SK-N-SH (cell line): ENCODE results near the gene KRT36. TPM values are rescaled to one million over a fixed set of nuclear protein-coding genes. Genes with fewer than 3 reads are reported as not detected.

Source experiments
- CTCF ChIA-PET: fragments of 300-600, 350-600 bp; formaldehyde crosslinking; extraction: SDS; loops from one replicate; lab custom pipeline; 2021; lab: Yijun Ruan, JAX
- POLR2A ChIA-PET: fragments of 350-600 bp; sonication (Branson Sonifier 250); formaldehyde crosslinking; extraction: SDS; loops from one replicate; lab custom pipeline; 2020; ENCODE audit warnings: antibody characterized with exemption, inconsistent platforms; lab: Yijun Ruan, JAX
- DNase-seq: peaks from one replicate; pipeline ENCODE4 v3.0.0; 2012
- H2AFZ ChIP-seq: fragments of 200-600 bp; sonication (generic); 2 replicates; pipeline ENCODE4 v1.8.1; 2016; ENCODE audit warnings: antibody characterized with exemption, mild to moderate bottlenecking, low read depth
- H3F3A ChIP-seq: fragments of 200-600 bp; sonication (generic); replicated peaks from 2 replicates; pipeline ENCODE3; 2016; ENCODE audit warnings: antibody characterized with exemption, mild to moderate bottlenecking; ENCODE audit not compliant: insufficient read depth
- H3K27ac ChIP-seq, 2 experiments: fragments of 200-500 bp in 1 of 2; fragments of 200-600 bp in 1 of 2; sonication (Bioruptor generic) in 1 of 2; sonication (generic), shearing (Covaris generic) in 1 of 2; 2 replicates each; pipeline versions ENCODE4 v1.5.1 to v1.6.1; 2014 to 2016; ENCODE audit warnings: low read depth in 2 of 2, inconsistent platforms in 1 of 2, low read length in 1 of 2, mild to moderate bottlenecking in 1 of 2, mixed read lengths in 1 of 2
- H3K27me3 ChIP-seq: fragments of 200-600 bp; sonication (generic), shearing (Covaris generic); 2 replicates; pipeline ENCODE4 v1.6.1; 2016; ENCODE audit warnings: mixed run types; ENCODE audit not compliant: insufficient read depth
- H3K36me3 ChIP-seq, 2 experiments: fragments of 200-500 bp in 1 of 2; fragments of 200-600 bp in 1 of 2; sonication (Bioruptor generic) in 1 of 2; sonication (generic) in 1 of 2; replicated peaks in 1 of 2; 2 replicates each; pipeline versions ENCODE3 to v1.5.1; 2014 to 2016; ENCODE audit warnings: low read length in 1 of 2, mild to moderate bottlenecking in 1 of 2; ENCODE audit not compliant: insufficient read depth in 2 of 2, control insufficient read depth in 1 of 2
- H3K4me1 ChIP-seq, 2 experiments: fragments of 200-500 bp in 1 of 2; fragments of 200-600 bp in 1 of 2; sonication (Bioruptor generic) in 1 of 2; sonication (generic), shearing (Covaris generic) in 1 of 2; 2 replicates each; pipeline versions ENCODE4 v1.5.1 to v1.6.1; 2014 to 2016; ENCODE audit warnings: low read depth in 1 of 2, low read length in 1 of 2, mixed run types in 1 of 2; ENCODE audit not compliant: insufficient read depth in 2 of 2, control insufficient read depth in 1 of 2
- H3K4me2 ChIP-seq: fragments of 200-600 bp; sonication (generic), shearing (Covaris generic); 2 replicates; pipeline ENCODE4 v1.6.1; 2017; ENCODE audit warnings: mixed run types
- H3K4me3 ChIP-seq, 2 experiments: fragments of 200-500 bp in 1 of 2; fragments of 200-600 bp in 1 of 2; sonication (Bioruptor generic) in 1 of 2; sonication (generic), shearing (Covaris generic) in 1 of 2; 2 replicates each; pipeline versions ENCODE4 v1.5.1 to v1.8.1; 2014 to 2016; ENCODE audit warnings: low read depth in 2 of 2, inconsistent platforms in 1 of 2, low read length in 1 of 2, mild to moderate bottlenecking in 1 of 2, mixed read lengths in 1 of 2, moderate library complexity in 1 of 2
- H3K79me2 ChIP-seq: fragments of 200-600 bp; sonication (generic); 2 replicates; pipeline ENCODE4 v1.8.1; 2017; ENCODE audit warnings: mild to moderate bottlenecking; ENCODE audit not compliant: insufficient read depth
- H3K9ac ChIP-seq: fragments of 200-600 bp; sonication (generic); 2 replicates; pipeline ENCODE4 v1.6.1; 2017; ENCODE audit warnings: mixed run types
- H3K9me2 ChIP-seq: fragments of 200-600 bp; sonication (generic); 2 replicates; pipeline ENCODE4 v1.6.1; 2017; ENCODE audit warnings: mixed run types
- H3K9me3 ChIP-seq: fragments of 200-600 bp; sonication (generic); 2 replicates; pipeline ENCODE4 v1.6.1; 2017; ENCODE audit warnings: mixed run types, mild to moderate bottlenecking, moderate library complexity
- H4K20me1 ChIP-seq: fragments of 200-600 bp; sonication (generic); 2 replicates; pipeline ENCODE4 v1.6.1; 2017; ENCODE audit warnings: mild to moderate bottlenecking, mixed run types; ENCODE audit not compliant: insufficient read depth
- CHD2 ChIP-seq: fragments of 150-350 bp; IDR thresholded peaks from 2 replicates; pipeline ENCODE4 v1.6.1; 2018; ENCODE audit warnings: low read length; ENCODE audit not compliant: partially characterized antibody
- EP300 ChIP-seq, 2 experiments: IDR thresholded peaks; 2 replicates each; pipeline versions ENCODE4 v1.4.0 to v1.6.1; 2012; ENCODE audit warnings: borderline replicate concordance in 1 of 2, low read depth in 1 of 2, low read length in 1 of 2
- FOXJ3 ChIP-seq: sonication (generic); formaldehyde crosslinking; IDR thresholded peaks from 2 replicates; pipeline ENCODE4 v1.5.1; 2020; ENCODE audit warnings: mild to moderate bottlenecking, missing genetic modification reagents
- FOXM1 ChIP-seq: IDR thresholded peaks from 2 replicates; pipeline ENCODE4 v1.4.0; 2012; ENCODE audit warnings: low read depth, mild to moderate bottlenecking
- MXI1 ChIP-seq: IDR thresholded peaks from 2 replicates; pipeline ENCODE4 v1.6.1; 2012; ENCODE audit warnings: mild to moderate bottlenecking, low read depth, low read length, improper control_type of control experiment
- NRF1 ChIP-seq: IDR thresholded peaks from 2 replicates; pipeline ENCODE4 v1.6.1; 2012; ENCODE audit warnings: low read depth, mild to moderate bottlenecking, low read length
- POLR2AphosphoS5 ChIP-seq: IDR thresholded peaks from 2 replicates; pipeline ENCODE4 v1.6.1; 2012; ENCODE audit warnings: low read depth, low read length
- RXRA ChIP-seq: IDR thresholded peaks from 2 replicates; pipeline ENCODE4 v1.4.0; 2012; ENCODE audit warnings: low read depth, mild to moderate bottlenecking, borderline replicate concordance
- SIN3A ChIP-seq: IDR thresholded peaks from 2 replicates; pipeline ENCODE4 v1.6.1; 2012; ENCODE audit warnings: low read depth, mild to moderate bottlenecking, low read length, moderate library complexity, borderline replicate concordance
- TEAD4 ChIP-seq: IDR thresholded peaks from 2 replicates; pipeline ENCODE4 v1.4.0; 2012; ENCODE audit warnings: mild to moderate bottlenecking, borderline replicate concordance; ENCODE audit not compliant: insufficient read depth
- YY1 ChIP-seq: IDR thresholded peaks from 2 replicates; pipeline ENCODE4 v1.4.0; 2012; ENCODE audit warnings: low read depth, mild to moderate bottlenecking
- WGBS: methylation state at CpG from one replicate; pipeline ENCODE4 v1.1.6; 2017; ENCODE audit warnings: low lambda C conversion rate; 5-methylcytosine and 5-hydroxymethylcytosine counted together
- polyA plus RNA-seq, 3 experiments: library from polyadenylated mRNA; depleted of rRNA; stranded (reverse); fragments of >200 nt; gene quantifications; 2 replicates each; pipeline ENCODE4 v1.2.3, GENCODE V29; 2012
- TF ChIP-seq, protein P1 (sequence below): fragments of 150-350 bp; IDR thresholded peaks from 2 replicates; pipeline ENCODE4 v1.6.1; 2016; ENCODE audit warnings: mild to moderate bottlenecking, low read depth, low read length
- TF ChIP-seq, protein P2 (sequence below): IDR thresholded peaks from 2 replicates; pipeline ENCODE4 v1.6.1; 2012; ENCODE audit warnings: mild to moderate bottlenecking, low read depth, low read length, moderate library complexity
- TF ChIP-seq, protein P3 (sequence below): IDR thresholded peaks from 2 replicates; pipeline ENCODE4 v1.4.0; 2012; ENCODE audit warnings: low read depth, borderline replicate concordance

Gene KRT36
- polyA plus RNA-seq, 1 of the 3 experiments (the other 2 are of a cell fraction): not detected

DNA sequence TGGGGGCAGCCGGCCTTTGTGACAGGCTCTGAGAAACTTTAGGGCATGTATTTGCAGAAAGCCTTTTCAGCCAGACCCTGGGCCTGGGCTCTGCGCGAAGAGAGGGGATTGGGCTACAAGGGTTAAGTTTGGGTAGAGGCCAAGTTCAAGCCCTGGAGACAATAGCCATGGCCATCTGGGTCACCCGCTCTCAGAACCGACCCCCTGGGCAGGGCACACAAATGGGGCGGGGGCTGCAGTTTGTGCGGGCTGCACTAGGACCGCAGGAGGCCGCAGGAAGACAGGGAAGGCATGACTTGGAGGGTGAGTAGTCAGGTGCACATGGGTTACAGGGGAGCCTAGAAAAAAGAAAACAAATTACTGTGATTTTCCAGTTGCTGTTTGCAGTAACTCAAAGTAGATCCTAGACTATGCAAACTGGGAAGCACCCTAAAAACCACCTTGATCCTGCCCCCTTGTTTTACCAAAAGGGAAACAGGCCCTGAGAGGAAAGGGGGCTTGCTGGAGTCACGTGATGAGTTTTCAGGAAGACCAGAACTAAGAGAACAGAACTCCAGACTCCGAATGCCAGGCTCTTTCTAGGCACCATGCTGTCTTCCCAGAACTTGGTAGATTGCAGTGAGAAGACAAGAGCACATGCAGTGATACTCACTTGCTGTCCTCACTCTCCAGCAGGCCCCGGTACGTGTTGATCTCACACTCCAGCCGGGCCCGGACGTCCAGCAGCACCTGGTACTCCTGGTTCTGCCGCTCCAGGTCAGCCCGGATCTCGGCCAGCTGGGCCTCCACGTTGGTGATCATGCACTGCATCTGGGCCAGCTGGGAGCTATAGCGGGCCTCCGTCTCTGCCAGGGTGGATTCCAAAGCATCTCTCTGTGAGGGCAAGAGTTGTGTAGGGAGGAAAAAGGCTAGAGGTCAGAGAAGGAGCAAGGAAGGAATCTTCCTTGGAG is 12.6 kb downstream of the KRT36 start:
- no peaks in the 10 kb centered on the region for H3K79me2 ChIP-seq
- no peak overlapping the region for H3K9ac ChIP-seq
- 74% methylated on average over 19 of the region's 22 CpGs for WGBS
- no peak overlapping the region for H2AFZ ChIP-seq
- no peak overlapping the region for H3K27ac ChIP-seq
- no peaks in the 10 kb centered on the region for H3K27me3 ChIP-seq
- TF ChIP-seq FOXJ3 (no peak), YY1 (no peak), FOXM1 (no peak), POLR2AphosphoS5 (no peak), RXRA (no peak), TEAD4 (no peak), CHD2 (no peak), NRF1 (no peak), MXI1 (no peak), SIN3A (no peak), EP300 (IDR thresholded peaks at IDR 0.05; ENCODE audit: borderline replicate concordance in 1 of 2, low read depth in 1 of 2, low read length in 1 of 2) (no peak)
- TF ChIP-seq, protein P1, sequence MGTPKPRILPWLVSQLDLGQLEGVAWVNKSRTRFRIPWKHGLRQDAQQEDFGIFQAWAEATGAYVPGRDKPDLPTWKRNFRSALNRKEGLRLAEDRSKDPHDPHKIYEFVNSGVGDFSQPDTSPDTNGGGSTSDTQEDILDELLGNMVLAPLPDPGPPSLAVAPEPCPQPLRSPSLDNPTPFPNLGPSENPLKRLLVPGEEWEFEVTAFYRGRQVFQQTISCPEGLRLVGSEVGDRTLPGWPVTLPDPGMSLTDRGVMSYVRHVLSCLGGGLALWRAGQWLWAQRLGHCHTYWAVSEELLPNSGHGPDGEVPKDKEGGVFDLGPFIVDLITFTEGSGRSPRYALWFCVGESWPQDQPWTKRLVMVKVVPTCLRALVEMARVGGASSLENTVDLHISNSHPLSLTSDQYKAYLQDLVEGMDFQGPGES: no peak
- TF ChIP-seq, protein P2, sequence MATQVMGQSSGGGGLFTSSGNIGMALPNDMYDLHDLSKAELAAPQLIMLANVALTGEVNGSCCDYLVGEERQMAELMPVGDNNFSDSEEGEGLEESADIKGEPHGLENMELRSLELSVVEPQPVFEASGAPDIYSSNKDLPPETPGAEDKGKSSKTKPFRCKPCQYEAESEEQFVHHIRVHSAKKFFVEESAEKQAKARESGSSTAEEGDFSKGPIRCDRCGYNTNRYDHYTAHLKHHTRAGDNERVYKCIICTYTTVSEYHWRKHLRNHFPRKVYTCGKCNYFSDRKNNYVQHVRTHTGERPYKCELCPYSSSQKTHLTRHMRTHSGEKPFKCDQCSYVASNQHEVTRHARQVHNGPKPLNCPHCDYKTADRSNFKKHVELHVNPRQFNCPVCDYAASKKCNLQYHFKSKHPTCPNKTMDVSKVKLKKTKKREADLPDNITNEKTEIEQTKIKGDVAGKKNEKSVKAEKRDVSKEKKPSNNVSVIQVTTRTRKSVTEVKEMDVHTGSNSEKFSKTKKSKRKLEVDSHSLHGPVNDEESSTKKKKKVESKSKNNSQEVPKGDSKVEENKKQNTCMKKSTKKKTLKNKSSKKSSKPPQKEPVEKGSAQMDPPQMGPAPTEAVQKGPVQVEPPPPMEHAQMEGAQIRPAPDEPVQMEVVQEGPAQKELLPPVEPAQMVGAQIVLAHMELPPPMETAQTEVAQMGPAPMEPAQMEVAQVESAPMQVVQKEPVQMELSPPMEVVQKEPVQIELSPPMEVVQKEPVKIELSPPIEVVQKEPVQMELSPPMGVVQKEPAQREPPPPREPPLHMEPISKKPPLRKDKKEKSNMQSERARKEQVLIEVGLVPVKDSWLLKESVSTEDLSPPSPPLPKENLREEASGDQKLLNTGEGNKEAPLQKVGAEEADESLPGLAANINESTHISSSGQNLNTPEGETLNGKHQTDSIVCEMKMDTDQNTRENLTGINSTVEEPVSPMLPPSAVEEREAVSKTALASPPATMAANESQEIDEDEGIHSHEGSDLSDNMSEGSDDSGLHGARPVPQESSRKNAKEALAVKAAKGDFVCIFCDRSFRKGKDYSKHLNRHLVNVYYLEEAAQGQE: no peak
- TF ChIP-seq, protein P3, sequence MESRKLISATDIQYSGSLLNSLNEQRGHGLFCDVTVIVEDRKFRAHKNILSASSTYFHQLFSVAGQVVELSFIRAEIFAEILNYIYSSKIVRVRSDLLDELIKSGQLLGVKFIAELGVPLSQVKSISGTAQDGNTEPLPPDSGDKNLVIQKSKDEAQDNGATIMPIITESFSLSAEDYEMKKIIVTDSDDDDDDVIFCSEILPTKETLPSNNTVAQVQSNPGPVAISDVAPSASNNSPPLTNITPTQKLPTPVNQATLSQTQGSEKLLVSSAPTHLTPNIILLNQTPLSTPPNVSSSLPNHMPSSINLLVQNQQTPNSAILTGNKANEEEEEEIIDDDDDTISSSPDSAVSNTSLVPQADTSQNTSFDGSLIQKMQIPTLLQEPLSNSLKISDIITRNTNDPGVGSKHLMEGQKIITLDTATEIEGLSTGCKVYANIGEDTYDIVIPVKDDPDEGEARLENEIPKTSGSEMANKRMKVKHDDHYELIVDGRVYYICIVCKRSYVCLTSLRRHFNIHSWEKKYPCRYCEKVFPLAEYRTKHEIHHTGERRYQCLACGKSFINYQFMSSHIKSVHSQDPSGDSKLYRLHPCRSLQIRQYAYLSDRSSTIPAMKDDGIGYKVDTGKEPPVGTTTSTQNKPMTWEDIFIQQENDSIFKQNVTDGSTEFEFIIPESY: no peak
- H3K4me3 ChIP-seq: no peak overlapping the region
- no peaks in the 10 kb centered on the region for H4K20me1 ChIP-seq
- no peaks in the 10 kb centered on the region for H3K36me3 ChIP-seq
- no peaks in the 10 kb centered on the region for H3K4me1 ChIP-seq
- ChIA-PET CTCF (interaction anchor here (3.0 kb wide), 1 partner anchor 72 kb away, joined by 15 read pairs; no protein-coding TSS in a partner anchor), POLR2A (no interaction called here)
- H3F3A ChIP-seq: no peaks in the 10 kb centered on the region
- no peaks in the 10 kb centered on the region; the same call in 1 of the 2 replicates for H3K9me3 ChIP-seq
- no peak for DNase-seq
- no peaks in the 10 kb centered on the region for H3K9me2 ChIP-seq
- no peak overlapping the region for H3K4me2 ChIP-seq
